GM12874 (cell line): ENCODE data around the gene SPIRE2.
A peak's percentile ranks its signal among the peaks of the same experiment; 100 is the strongest.

Experiments
- TF ChIP-seq, protein P1 (sequence below): IDR thresholded peaks from 2 replicates; pipeline ENCODE4 v1.5.1; 2011; ENCODE audit warnings: low read depth, mild to moderate bottlenecking, control low read depth, low read length, moderate library complexity; ENCODE audit not compliant: insufficient read depth

Gene SPIRE2

DNA sequence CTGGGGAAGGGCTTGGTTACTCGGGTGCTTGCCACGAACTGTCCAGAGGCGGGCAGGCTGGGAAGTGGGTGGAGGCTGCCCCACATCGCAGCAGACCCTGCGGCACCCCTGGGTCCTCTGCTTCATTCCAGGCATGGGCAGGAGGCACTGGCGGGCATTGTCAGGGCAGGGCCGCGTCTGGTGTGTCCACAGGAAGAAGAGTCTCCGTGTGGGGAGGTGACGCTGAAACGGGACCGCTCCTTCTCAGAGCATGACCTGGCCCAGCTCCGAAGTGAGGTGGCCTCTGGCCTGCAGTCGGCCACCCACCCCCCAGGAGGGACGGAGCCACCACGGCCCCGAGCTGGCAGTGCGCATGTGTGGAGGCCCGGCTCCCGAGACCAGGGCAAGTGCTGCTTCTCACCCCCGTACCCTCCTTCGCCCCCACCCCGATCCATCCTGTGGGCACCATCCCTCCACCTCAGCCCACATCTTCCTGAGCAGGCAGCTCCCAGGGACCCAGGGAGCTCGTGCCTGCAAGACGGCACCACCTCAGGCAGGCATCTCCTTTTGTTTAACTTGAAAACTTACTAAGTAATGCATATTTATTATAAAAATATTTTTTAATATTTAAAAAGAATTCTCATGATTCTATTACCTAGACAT, 30.8 kb downstream of the SPIRE2 start:
- TF ChIP-seq, protein P1, sequence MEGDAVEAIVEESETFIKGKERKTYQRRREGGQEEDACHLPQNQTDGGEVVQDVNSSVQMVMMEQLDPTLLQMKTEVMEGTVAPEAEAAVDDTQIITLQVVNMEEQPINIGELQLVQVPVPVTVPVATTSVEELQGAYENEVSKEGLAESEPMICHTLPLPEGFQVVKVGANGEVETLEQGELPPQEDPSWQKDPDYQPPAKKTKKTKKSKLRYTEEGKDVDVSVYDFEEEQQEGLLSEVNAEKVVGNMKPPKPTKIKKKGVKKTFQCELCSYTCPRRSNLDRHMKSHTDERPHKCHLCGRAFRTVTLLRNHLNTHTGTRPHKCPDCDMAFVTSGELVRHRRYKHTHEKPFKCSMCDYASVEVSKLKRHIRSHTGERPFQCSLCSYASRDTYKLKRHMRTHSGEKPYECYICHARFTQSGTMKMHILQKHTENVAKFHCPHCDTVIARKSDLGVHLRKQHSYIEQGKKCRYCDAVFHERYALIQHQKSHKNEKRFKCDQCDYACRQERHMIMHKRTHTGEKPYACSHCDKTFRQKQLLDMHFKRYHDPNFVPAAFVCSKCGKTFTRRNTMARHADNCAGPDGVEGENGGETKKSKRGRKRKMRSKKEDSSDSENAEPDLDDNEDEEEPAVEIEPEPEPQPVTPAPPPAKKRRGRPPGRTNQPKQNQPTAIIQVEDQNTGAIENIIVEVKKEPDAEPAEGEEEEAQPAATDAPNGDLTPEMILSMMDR, result no peak

DNA sequence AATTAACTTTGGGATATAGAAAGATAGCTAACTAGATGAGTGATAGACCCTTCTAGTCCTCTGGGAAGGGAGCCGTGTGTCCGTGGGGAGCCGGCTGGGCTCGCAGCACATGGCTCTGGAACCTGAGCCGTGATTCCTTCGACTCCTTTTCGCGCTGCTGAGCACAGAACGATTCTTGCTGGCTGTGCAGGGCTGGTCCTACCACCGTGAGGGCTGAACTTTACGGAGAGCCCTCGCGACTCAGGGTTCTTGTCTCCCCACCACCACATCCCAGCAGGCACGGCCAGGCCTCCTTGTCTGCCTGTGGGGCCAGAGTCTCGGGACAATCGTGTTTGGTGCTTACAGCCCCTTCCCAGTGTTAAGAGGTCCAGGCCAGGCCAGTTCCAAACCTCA, 31.3 kb downstream of the SPIRE2 start:
- TF ChIP-seq, protein P1, result no peak

DNA sequence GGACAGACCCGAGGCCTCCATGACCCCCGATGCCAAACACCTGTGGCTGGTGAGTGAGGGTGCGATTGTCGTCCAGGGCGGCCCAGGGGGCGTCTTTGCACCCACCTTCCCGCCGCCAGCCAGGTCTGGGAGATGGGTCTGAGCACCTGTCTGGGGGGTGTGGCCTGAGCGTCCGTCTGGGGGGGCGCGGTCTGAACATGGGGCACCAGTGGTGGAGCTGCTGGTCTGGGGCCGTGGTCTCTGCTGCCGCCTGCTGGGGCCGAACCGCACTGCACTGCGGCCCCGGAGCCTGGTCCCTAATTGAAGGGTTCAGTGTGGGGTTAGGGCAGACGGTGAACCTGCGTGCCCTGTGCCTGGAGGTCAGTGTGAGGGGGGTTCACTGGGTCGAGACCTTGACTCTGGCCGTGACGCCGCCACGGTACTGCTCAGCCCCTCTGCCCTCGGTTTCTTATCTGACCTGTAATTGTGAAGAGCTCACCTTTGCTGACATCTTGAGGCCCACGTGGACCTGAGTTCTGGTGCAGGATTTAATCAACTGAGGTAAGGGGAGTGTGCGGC, 32.6 kb downstream of the SPIRE2 start:
- TF ChIP-seq, protein P1, result peak; percentile 100

DNA sequence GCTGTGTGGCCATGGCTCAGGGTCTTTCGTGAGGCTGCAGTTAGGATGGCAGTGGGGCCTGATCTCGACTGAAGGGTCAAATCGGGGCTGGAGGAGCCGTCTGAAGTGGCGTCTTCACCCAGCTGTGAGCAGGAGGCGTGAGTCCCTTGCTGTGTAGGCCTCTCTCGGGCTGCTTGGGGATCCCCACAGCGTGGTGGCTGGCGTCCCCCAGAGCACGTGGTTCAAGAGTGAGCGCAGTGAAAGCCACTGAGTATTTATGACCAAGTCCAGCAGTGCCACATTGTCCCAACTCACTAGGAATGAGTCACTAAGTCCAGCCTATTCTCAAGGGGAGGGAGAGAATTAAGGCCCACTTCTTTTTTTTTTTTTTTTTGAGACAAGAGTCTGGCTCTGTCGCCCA, 33.4 kb downstream of the SPIRE2 start:
- TF ChIP-seq, protein P1, result no peak

DNA sequence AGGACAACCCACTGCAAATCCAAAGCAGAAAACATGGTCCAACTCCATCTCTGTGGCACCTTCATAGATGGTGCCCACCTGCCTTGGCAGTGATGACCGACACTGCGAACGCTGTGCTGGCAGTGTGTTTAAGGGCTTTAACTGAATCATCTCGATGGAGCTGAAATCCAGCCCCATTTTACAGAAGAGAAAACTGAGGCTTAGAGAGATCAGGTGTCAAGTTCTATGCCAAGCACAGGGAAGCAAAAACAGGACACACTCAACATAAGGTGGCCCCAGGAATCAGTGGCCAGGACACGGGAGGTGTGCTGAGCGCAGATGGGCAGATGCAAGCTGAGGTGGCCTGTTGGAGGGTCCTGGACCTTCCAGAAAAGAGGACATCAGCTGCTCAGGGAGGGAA, 34.5 kb downstream of the SPIRE2 start:
- TF ChIP-seq, protein P1, result no peak

DNA sequence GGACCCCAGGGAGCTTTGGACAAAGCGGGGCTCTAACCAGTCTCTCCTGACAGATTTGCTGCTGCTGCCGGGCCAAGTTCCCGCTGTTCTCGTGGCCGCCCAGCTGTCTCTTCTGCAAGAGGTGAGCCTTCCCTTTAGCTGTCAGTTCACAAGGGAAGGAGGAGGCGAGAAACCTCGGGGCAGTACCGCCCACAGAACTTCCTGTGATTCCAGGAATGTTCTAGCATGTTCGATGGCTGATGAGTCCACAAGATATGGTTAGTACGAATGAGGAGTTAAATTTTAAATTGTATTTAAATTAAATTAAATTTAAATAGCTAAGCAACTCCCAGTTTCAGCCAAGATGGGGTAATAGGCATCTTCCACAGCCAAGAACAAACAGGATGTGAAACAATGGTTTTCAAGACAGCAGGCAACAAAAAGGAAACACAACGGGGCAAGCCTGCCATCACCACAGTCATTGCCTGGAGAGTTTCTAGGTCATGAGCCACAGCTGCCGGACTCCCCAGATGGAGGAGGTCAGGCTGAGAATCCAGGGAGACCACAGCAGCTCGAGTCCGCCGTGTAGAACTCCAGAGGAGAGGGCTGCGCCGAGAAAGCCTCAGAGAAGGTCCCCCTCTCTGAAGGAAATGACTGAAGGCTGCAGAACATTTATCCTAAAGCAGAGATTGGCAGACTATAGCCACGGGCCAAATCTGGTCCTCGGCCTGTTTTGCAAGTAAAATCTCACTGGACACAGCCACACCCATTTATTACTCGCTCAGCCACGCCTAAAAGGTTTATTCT, 35.7 kb downstream of the SPIRE2 start:
- TF ChIP-seq, protein P1, result no peak

DNA sequence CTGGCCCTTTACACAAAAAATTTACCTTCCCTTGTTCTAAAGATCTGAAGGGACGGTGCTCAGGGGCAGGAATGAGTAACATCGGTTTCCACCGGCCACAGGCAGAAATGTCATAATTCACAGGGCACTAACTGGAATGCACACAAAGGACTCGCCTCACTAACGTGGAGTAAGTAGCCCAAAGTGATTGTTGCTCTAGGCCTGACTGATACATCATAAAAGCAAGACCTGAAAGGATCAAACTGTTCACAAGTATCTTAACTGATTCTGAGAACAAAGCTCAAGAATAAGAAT, 36.2 kb downstream of the SPIRE2 start:
- TF ChIP-seq, protein P1, result no peak
